SK-N-MC (cell line): Measurements from ENCODE around the gene JTB.
"Not testable (repeated sequence)": the region's sequence is repeated elsewhere in the genome, so short reads cannot be mapped to it uniquely, and the experiment has no call there.

Experiments used
- EZH2 ChIP-seq: fragments of 200-600 bp; sonication (generic); IDR thresholded peaks from one replicate; pipeline ENCODE4 v1.6.1; 2017; ENCODE audit warnings: antibody characterized with exemption
- FOXP2 ChIP-seq: optimal IDR thresholded peaks from 2 replicates; pipeline ENCODE3; 2011; ENCODE audit warnings: mild to moderate bottlenecking, moderate library complexity; ENCODE audit not compliant: insufficient read depth; ENCODE audit errors: extremely low read length, control extremely low read depth
- POLR2AphosphoS5 ChIP-seq: IDR thresholded peaks from 2 replicates; pipeline ENCODE4 v1.6.1; 2012; ENCODE audit warnings: mild to moderate bottlenecking, low read depth, low read length, borderline replicate concordance

- not testable (repeated sequence) for TF ChIP-seq EZH2, POLR2AphosphoS5, FOXP2
Measured at GRCh38 chr1:153979091-153979490, 1.6 kb upstream of the JTB start.
